ENCODE results near the gene DMAC2L.

DNA sequence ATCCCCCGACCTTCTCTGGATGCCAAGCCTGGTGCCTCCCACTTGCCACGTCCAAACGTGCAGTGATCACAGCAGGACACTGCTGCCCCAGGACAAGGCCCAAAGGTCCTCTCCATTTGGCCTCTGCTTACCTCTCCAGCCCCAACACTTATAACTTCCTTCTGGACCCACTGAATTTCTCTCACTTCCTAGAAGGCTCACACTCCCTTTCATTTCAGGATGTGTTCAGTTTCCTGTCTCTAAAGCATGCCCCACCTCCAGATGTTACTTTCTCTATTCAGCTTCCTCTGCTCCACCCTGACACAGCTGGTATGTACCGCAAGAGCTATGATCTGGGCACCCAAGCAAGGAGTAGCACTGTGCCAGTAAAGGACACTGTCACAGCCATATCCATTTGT, 51.6 kb downstream of the DMAC2L start:
- TF ChIP-seq, protein P1, sequence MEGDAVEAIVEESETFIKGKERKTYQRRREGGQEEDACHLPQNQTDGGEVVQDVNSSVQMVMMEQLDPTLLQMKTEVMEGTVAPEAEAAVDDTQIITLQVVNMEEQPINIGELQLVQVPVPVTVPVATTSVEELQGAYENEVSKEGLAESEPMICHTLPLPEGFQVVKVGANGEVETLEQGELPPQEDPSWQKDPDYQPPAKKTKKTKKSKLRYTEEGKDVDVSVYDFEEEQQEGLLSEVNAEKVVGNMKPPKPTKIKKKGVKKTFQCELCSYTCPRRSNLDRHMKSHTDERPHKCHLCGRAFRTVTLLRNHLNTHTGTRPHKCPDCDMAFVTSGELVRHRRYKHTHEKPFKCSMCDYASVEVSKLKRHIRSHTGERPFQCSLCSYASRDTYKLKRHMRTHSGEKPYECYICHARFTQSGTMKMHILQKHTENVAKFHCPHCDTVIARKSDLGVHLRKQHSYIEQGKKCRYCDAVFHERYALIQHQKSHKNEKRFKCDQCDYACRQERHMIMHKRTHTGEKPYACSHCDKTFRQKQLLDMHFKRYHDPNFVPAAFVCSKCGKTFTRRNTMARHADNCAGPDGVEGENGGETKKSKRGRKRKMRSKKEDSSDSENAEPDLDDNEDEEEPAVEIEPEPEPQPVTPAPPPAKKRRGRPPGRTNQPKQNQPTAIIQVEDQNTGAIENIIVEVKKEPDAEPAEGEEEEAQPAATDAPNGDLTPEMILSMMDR (IDR thresholded peaks at IDR 0.05): no peak
- TF ChIP-seq POLR2AphosphoS5 (IDR thresholded peaks at IDR 0.05): peak in 1 of 3 donors; percentile 12
- TF ChIP-seq POLR2A (IDR thresholded peaks at IDR 0.05): no peak
